ENCODE data around the gene SCAMP5. TPM values are rescaled to one million over a fixed set of nuclear protein-coding genes. Genes with fewer than 3 reads are reported as not detected.

SCAMP5 gene
- total RNA-seq, 1 donor = 0.43 TPM

DNA sequence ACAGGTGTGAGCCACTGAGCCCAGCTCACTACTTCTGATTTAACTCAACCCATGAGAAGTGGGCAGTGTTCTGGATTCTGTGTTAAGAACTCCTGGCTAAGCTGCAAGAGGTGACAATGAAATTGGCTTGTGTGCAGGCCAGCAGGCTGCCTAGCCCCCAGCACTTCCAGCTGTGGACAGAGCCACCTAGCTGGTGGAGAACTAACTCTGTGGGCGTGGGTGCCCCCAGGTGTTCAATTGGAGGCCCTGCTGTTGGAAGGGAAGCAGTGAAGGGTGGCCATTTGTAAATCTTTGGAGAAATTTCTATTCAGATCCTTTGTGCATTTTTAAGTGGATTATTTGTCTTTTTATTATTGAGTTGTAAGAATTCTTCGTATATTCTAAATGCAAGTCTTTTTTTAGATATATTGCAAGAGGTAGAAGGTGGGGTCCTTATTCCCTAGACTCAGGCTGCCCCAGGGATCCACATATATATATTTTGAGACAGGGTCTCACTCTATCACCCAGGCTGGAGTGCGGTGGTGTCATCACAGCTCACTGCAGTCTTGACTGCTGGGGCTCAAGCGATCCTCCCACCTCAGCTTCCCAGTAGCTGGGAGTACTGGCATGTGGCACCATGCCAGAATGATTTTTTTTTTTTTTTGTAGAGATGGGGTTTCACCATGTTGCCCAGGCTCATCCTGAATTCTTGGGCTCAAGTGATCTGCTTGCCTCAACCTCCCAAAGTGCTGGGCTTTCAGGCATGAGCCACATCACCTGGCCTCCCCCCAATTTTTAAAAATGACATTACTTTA, 7.2 kb upstream of the SCAMP5 start:
- TF ChIP-seq, protein P1, sequence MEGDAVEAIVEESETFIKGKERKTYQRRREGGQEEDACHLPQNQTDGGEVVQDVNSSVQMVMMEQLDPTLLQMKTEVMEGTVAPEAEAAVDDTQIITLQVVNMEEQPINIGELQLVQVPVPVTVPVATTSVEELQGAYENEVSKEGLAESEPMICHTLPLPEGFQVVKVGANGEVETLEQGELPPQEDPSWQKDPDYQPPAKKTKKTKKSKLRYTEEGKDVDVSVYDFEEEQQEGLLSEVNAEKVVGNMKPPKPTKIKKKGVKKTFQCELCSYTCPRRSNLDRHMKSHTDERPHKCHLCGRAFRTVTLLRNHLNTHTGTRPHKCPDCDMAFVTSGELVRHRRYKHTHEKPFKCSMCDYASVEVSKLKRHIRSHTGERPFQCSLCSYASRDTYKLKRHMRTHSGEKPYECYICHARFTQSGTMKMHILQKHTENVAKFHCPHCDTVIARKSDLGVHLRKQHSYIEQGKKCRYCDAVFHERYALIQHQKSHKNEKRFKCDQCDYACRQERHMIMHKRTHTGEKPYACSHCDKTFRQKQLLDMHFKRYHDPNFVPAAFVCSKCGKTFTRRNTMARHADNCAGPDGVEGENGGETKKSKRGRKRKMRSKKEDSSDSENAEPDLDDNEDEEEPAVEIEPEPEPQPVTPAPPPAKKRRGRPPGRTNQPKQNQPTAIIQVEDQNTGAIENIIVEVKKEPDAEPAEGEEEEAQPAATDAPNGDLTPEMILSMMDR (IDR thresholded peaks at IDR 0.05; ENCODE audit: insufficient read depth, low read depth, low read length) = peak; percentile 69
- no peak overlapping the region for H3K4me3 ChIP-seq (ENCODE audit: low read depth, low read length)
- DNase-seq (ENCODE audit: low read depth) = peak; percentile 58

DNA sequence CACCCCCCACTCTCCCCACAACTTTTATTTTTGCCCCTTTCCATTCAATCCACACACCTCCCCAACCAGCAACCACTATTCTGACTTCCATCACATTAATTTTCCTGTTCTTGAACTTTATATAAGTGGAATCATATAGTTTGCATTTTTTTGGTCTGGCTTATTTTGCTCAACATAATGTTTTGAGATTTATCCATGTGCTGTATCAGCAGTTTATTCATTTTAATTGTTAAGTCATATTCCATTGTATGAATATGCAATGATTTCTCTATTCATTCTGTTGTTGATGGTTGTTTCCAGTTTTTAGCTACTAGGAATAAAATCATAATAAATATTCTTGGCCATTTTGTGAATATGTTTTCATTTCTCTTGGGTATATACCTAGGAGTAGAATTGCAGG, 5.8 kb upstream of the SCAMP5 start:
- TF ChIP-seq, protein P1 (IDR thresholded peaks at IDR 0.05; ENCODE audit: insufficient read depth, low read depth, low read length) = no peak
- DNase-seq (ENCODE audit: low read depth) = no peak
- no peak overlapping the region for H3K4me3 ChIP-seq (ENCODE audit: low read depth, low read length)

DNA sequence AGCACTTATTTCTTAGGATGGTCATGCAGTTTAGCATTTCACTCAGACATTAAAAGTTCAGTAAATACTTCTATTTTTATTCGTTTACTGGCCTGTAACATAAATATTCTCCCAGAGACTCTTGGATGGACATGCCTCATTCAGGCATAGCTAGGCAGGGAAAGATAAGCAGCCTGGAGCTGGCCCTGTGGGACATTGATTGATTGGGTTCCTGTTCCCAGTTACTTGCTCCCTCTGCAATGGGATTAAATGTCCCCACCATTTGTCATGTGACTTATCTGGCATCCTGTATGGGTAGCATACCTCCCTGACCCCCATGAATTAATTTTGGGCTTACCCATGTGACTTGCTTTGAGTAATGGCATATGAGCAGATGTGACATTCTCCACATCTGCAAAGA, 2.7 kb upstream of the SCAMP5 start:
- TF ChIP-seq, protein P1 (IDR thresholded peaks at IDR 0.05; ENCODE audit: insufficient read depth, low read depth, low read length) = no peak
- no peak for DNase-seq (ENCODE audit: low read depth)

DNA sequence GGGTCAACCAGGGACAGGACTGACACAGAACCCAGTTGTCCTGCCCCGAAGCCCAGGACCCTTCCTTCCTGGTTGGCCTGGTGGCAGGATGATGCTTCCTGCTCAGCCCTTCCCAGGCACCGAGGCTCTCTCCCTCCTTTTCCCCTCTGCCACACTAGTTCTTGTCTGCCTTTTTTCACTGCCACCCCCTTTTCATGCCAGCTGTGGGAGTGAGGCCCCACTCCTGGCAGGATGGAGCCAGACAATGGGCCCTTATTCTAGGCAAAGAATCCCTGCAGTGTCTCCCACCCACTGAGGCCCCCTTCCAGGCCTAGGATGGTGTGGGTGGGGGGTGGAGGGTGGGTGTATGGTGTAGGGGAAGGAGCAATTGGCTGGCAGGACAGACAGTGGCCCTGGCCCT, 1.1 kb upstream of the SCAMP5 start:
- TF ChIP-seq, protein P1 (IDR thresholded peaks at IDR 0.05; ENCODE audit: insufficient read depth, low read depth, low read length) = no peak
- DNase-seq (ENCODE audit: low read depth) = no peak
- no peak overlapping the region for H3K4me3 ChIP-seq (ENCODE audit: low read depth, low read length)

More for the DNA sequence above, 2.7 kb upstream of the SCAMP5 start:
- H3K4me3 ChIP-seq (ENCODE audit: low read depth, low read length) = no peak overlapping the region

DNA sequence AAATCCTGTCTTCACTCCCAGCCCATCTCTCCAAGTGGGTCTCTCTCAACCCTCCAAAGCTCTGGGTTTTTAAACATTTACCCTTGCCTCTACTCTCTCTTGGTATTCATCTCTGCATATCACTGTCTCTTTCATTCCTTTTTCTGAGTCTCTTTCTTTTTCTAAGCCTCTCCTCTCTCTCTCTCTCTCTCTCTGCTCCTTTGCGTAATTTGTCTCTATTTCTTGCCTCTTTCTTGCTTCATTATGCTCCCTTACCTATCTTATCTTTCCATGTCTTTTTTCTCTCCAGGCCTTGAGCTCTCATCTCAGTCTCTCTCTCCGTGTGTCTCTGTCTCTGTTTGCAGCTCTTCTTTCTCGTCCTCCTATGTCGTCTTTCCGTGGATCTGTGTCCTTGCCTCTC, 678 bp upstream of the SCAMP5 start:
- H3K4me3 ChIP-seq (ENCODE audit: low read depth, low read length) = no peak overlapping the region
- TF ChIP-seq, protein P1 (IDR thresholded peaks at IDR 0.05; ENCODE audit: insufficient read depth, low read depth, low read length) = no peak
- no peak for DNase-seq (ENCODE audit: low read depth)

DNA sequence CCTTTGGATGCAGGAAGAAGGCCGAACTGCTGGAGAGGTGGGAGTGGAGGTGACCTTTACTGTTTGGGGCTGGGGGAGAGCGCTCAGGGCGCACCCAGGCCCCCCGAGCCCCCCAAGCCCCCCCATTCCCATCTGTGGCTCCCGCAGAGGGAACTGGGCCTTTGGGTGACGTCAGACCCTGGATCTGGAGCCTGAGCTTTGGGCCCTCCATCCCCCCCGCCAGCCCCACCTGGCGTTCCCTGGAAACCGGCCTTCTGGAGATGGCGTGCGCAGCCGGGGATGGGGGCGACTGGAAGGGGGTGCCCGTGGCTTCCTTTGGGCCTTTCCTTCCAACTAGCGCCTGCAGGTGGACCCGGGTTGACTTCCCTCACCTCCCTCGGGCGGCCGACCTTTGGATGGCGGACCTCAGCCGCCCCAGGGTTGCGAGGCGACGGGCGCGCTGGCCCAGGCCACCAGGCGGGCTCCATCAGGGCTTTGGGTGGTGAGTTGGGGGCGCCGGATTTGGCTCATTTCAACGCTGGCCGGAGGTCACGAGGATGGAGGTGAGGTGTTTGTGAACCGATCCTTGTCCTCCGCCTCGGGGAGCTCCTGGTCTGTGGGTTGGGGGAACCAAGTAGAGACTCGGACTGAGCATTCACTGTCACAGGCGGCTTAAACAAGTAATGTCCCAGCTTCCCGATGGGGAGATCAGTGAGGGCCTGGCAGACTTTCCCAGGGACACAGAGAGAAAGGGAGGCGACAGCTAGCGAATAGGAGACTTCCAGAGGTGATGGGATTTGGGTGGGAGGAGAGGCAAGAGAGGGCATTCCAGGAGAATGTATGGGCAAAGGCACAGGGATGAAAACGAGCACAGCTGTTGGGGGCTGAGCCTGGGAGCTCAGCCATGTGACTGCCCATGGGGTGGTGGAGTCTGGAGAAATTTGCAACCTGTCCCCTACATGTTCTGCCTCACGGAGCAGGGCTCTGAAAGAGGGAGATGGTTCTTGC, 709 bp downstream of the SCAMP5 start:
- TF ChIP-seq, protein P1 (IDR thresholded peaks at IDR 0.05; ENCODE audit: insufficient read depth, low read depth, low read length) = no peak
- peak overlapping the region; percentile 62 for H3K4me3 ChIP-seq (ENCODE audit: low read depth, low read length)
- DNase-seq (ENCODE audit: low read depth) = no peak

All from fibroblast of villous mesenchyme (primary cell).